B cell (primary cell): ENCODE measurements around the gene ADSS1. TPM values are rescaled to one million over a fixed set of nuclear protein-coding genes. Genes with fewer than 3 reads are reported as not detected.

Experiments
- ATAC-seq: fragments of 200-7000 bp; cut with Tn5 transposase; one replicate; pipeline ENCODE4 v1.10.0; 2021; ENCODE audit warnings: low read depth, mild to moderate bottlenecking, moderate number of reproducible peaks, moderate library complexity
- CTCF ChIA-PET: fragments of 350-600 bp; sonication (Branson Sonifier 250); formaldehyde crosslinking; loops from one replicate; lab custom pipeline; 2021; ENCODE audit warnings: antibody characterized with exemption, inconsistent platforms; lab: Charles Lee
- POLR2A ChIA-PET: fragments of 350-600 bp; sonication (Branson Sonifier 250); formaldehyde crosslinking; loops from one replicate; lab custom pipeline; 2021; ENCODE audit warnings: antibody characterized with exemption; lab: Charles Lee
- DNase-seq: peaks from one replicate; pipeline ENCODE4 v3.0.0; 2013
- H2AFZ ChIP-seq: 2 replicates; pipeline ENCODE4 v1.6.1; 2012; ENCODE audit warnings: mild to moderate bottlenecking, low read depth, low read length; ENCODE audit not compliant: insufficient read depth, poor library complexity, severe bottlenecking
- H3K27ac ChIP-seq, 2 donors: 1 replicate in 1 of 2; 2 replicates in 1 of 2; pipeline ENCODE4 v1.5.1; 2012 to 2013; ENCODE audit warnings: low read length in 2 of 2, mild to moderate bottlenecking in 2 of 2, moderate library complexity in 1 of 2
- H3K27me3 ChIP-seq, 4 experiments: fragments of 200-600 bp in 1 of 4; sonication (generic) in 1 of 4; replicated peaks in 1 of 4; 1 replicate in 2 of 4; 2 replicates in 2 of 4; pipeline versions ENCODE4 v1.6.1 to v1.7.0; 2013 to 2016; ENCODE audit warnings: low read length in 3 of 4, mild to moderate bottlenecking in 2 of 4, mixed read lengths in 1 of 4, moderate library complexity in 1 of 4; ENCODE audit not compliant: insufficient read depth in 4 of 4, control insufficient read depth in 3 of 4; ENCODE audit errors: control extremely low read depth in 1 of 4
- H3K36me3 ChIP-seq, 2 experiments: replicated peaks in 1 of 2; 1 replicate in 1 of 2; 2 replicates in 1 of 2; pipeline versions ENCODE4 v1.6.1 to v1.7.1; 2013; ENCODE audit warnings: low read length in 1 of 2; ENCODE audit not compliant: insufficient read depth in 2 of 2, control insufficient read depth in 1 of 2; ENCODE audit errors: control extremely low read depth in 1 of 2, extremely low read depth in 1 of 2
- H3K4me1 ChIP-seq, 2 donors: fragments of 200-600 bp in 1 of 2; sonication (generic) in 1 of 2; 1 replicate in 1 of 2; 2 replicates in 1 of 2; pipeline versions ENCODE4 v1.5.1 to v1.6.1; 2013 to 2017; ENCODE audit warnings: low read length in 2 of 2; ENCODE audit not compliant: control insufficient read depth in 2 of 2, insufficient read depth in 2 of 2
- H3K4me2 ChIP-seq: replicated peaks from 2 replicates; pipeline ENCODE3; 2012; ENCODE audit warnings: mild to moderate bottlenecking, low read depth, low read length; ENCODE audit not compliant: poor library complexity, severe bottlenecking
- H3K4me3 ChIP-seq, 5 experiments: fragments of 200-600 bp in 1 of 5; sonication (generic) in 1 of 5; 1 replicate in 3 of 5; 2 replicates in 2 of 5; pipeline versions ENCODE4 v1.5.1 to v1.7.0; 2011 to 2016; ENCODE audit warnings: low read length in 4 of 5, mild to moderate bottlenecking in 4 of 5, low read depth in 2 of 5, control low read depth in 1 of 5, moderate library complexity in 1 of 5; ENCODE audit not compliant: insufficient read depth in 1 of 5; ENCODE audit errors: control extremely low read depth in 1 of 5, extremely low read depth in 1 of 5
- H3K79me2 ChIP-seq: fragments of 200-600 bp; sonication (generic); one replicate; pipeline ENCODE4 v1.6.0; 2016; ENCODE audit warnings: low read length; ENCODE audit not compliant: control insufficient read depth, insufficient read depth
- H3K9ac ChIP-seq: fragments of 200-600 bp; sonication (generic); 2 replicates; pipeline ENCODE4 v1.6.1; 2017; ENCODE audit warnings: mild to moderate bottlenecking, low read length, moderate library complexity
- H3K9me3 ChIP-seq, 3 donors: one replicate each; pipeline versions ENCODE4 v1.6.1 to v1.7.1; 2013; ENCODE audit warnings: low read length in 2 of 3; ENCODE audit not compliant: control insufficient read depth in 2 of 3, insufficient read depth in 1 of 3; ENCODE audit errors: control extremely low read depth in 1 of 3
- H4K20me1 ChIP-seq: 2 replicates; pipeline ENCODE4 v1.6.0; 2012; ENCODE audit warnings: mild to moderate bottlenecking, low read length; ENCODE audit not compliant: insufficient read depth, control insufficient read depth, poor library complexity, severe bottlenecking
- H3K27ac Mint-ChIP-seq: one replicate; pipeline ENCODE4 v1.8.0; 2021; ENCODE audit warnings: mixed read lengths
- H3K27me3 Mint-ChIP-seq: one replicate; pipeline ENCODE4 v1.8.0; 2021; ENCODE audit warnings: mixed read lengths
- H3K4me1 Mint-ChIP-seq: one replicate; pipeline ENCODE4 v1.8.0; 2021; ENCODE audit warnings: mixed read lengths
- H3K4me3 Mint-ChIP-seq: one replicate; pipeline ENCODE4 v1.8.0; 2021; ENCODE audit warnings: mixed read lengths
- H3K9me3 Mint-ChIP-seq: one replicate; pipeline ENCODE4 v1.8.0; 2022; ENCODE audit warnings: mixed read lengths; ENCODE audit not compliant: insufficient read depth
- EZH2 ChIP-seq: IDR thresholded peaks from 2 replicates; pipeline ENCODE4 v1.6.1; 2012; ENCODE audit warnings: borderline replicate concordance, low read depth, mild to moderate bottlenecking, moderate library complexity, low read length; ENCODE audit not compliant: insufficient read depth, poor library complexity, severe bottlenecking
- WGBS: methylation state at CpG from one replicate; pipeline ENCODE4 v1.1.5; 2013; ENCODE audit warnings: missing lambda C conversion rate; ENCODE audit not compliant: insufficient coverage; 5-methylcytosine and 5-hydroxymethylcytosine counted together
- intact Hi-C: fragments of 100-400 bp; cut with micrococcal nuclease; formaldehyde crosslinking; loops from one replicate; pipeline ENCODE4 v1.10.0; 2022
- polyA plus RNA-seq: library from polyadenylated mRNA; depleted of rRNA; stranded (reverse); fragments of >200 nt; gene quantifications from 2 replicates; pipeline ENCODE4 v1.2.3, GENCODE V29; 2012
- total RNA-seq, 2 donors: library from RNA; stranded (reverse); fragments of 120-200 nt in 1 of 2; gene quantifications; 1 replicate in 1 of 2; 2 replicates in 1 of 2; pipeline versions ENCODE4 v1.2.3 to v1.2.4, GENCODE V29; 2013 to 2022
- TF ChIP-seq, protein P1 (sequence below): fragments of 200-600 bp; IDR thresholded peaks from one replicate; pipeline ENCODE4 v1.8.0; 2022; ENCODE audit warnings: antibody characterized with exemption, mild to moderate bottlenecking

The ADSS1 gene
- total and polyA plus RNA-seq, 2 donors (not counting 1 experiment from before 2014, with no cell fraction given), result 0.33 to 1.7 TPM

DNA sequence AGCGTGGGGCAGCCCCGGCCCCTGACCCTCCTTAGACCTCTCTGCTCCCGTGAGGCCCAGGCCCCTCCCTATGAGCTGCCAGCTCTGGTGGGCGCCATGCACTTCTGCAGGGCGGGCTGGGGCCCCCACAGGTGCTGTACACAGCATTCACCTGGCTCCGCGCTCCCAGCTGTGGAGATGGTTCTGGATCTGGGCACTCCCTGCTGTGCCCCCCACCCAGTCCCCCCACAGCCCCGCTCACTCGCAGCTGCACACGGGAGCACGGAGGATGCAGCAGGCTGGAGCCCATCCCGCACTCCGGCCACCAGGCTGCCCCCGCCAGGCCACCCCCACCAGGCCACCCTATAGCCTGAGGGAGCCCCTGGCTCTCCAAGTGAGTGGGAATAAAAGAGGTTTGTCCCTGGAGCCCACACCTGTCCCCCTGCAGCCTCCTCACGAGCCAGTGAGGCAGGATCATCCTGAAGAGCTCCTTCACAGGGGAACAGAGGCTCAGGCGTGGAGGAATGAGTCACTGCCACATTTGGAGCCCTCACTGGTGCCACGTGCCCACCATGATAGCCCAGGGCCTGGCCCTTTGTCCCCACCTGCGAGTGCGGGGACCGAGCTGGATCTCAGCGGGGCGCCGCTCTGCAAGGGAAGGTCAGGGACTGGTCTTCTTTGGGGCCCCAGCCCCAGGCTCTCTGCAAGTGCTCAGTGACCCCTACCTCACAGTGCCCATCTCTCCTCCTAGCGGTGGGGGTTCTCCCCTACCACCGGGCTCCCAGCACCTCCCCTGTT lies 1.9 kb downstream of the ADSS1 start:
- WGBS, result 89% methylated on average over 23 of the region's 25 CpGs
- TF ChIP-seq, protein P1, sequence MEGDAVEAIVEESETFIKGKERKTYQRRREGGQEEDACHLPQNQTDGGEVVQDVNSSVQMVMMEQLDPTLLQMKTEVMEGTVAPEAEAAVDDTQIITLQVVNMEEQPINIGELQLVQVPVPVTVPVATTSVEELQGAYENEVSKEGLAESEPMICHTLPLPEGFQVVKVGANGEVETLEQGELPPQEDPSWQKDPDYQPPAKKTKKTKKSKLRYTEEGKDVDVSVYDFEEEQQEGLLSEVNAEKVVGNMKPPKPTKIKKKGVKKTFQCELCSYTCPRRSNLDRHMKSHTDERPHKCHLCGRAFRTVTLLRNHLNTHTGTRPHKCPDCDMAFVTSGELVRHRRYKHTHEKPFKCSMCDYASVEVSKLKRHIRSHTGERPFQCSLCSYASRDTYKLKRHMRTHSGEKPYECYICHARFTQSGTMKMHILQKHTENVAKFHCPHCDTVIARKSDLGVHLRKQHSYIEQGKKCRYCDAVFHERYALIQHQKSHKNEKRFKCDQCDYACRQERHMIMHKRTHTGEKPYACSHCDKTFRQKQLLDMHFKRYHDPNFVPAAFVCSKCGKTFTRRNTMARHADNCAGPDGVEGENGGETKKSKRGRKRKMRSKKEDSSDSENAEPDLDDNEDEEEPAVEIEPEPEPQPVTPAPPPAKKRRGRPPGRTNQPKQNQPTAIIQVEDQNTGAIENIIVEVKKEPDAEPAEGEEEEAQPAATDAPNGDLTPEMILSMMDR, result no peak
- TF ChIP-seq EZH2, result no peak
- Mint-ChIP-seq H3K27me3 (peaks cover 8% of the 10 kb centered on the region), H3K4me3 (peak overlapping the region; percentile 26), H3K4me1 (peaks cover 3% of the 10 kb centered on the region), H3K9me3 (no peaks in the 10 kb centered on the region), H3K27ac (no peak overlapping the region)
- H3K79me2 ChIP-seq, result no peaks in the 10 kb centered on the region
- no peak overlapping the region for H3K9ac ChIP-seq
- no peaks in the 10 kb centered on the region for H3K36me3 ChIP-seq
- DNase-seq (no peak), ATAC-seq (no peak)
- H3K27ac ChIP-seq, result no peak overlapping the region
- no peak overlapping the region for H2AFZ ChIP-seq
- no peaks in the 10 kb centered on the region for H3K9me3 ChIP-seq
- POLR2A ChIA-PET, result no interaction called here
- H3K4me1 ChIP-seq, result peaks cover 6 to 10% of the 10 kb centered on the region in 2 donors
- CTCF ChIA-PET, result interaction anchor here (1.1 to 3.6 kb wide), 3 partner anchors 17 to 43 kb away, joined by 3 to 12 read pairs (median 4); partner anchors contain the start of gene SIVA1
- H3K4me3 ChIP-seq, result no peak overlapping the region
- no peak overlapping the region for H3K4me2 ChIP-seq
- peaks cover 0 to 9% (median 3%) of the 10 kb centered on the region in 4 experiments for H3K27me3 ChIP-seq
- H4K20me1 ChIP-seq, result no peaks in the 10 kb centered on the region
- intact Hi-C loops, result no loop called here
